Stimulated activated CD4-positive, alpha-beta T cell treated with anti-CD3 and anti-CD28 coated beads, Interleukin-4, amount 100 ng/mL, for 4 hours (primary cell): ENCODE measurements around the gene COMMD7.
"Not testable (repeated sequence)": the region's sequence is repeated elsewhere in the genome, so short reads cannot be mapped to it uniquely, and the experiment has no call there.

Source experiments
- DNase-seq, 2 experiments: peaks; one replicate each; pipeline ENCODE4 v3.0.0-alpha.2; 2020

The COMMD7 gene

DNA sequence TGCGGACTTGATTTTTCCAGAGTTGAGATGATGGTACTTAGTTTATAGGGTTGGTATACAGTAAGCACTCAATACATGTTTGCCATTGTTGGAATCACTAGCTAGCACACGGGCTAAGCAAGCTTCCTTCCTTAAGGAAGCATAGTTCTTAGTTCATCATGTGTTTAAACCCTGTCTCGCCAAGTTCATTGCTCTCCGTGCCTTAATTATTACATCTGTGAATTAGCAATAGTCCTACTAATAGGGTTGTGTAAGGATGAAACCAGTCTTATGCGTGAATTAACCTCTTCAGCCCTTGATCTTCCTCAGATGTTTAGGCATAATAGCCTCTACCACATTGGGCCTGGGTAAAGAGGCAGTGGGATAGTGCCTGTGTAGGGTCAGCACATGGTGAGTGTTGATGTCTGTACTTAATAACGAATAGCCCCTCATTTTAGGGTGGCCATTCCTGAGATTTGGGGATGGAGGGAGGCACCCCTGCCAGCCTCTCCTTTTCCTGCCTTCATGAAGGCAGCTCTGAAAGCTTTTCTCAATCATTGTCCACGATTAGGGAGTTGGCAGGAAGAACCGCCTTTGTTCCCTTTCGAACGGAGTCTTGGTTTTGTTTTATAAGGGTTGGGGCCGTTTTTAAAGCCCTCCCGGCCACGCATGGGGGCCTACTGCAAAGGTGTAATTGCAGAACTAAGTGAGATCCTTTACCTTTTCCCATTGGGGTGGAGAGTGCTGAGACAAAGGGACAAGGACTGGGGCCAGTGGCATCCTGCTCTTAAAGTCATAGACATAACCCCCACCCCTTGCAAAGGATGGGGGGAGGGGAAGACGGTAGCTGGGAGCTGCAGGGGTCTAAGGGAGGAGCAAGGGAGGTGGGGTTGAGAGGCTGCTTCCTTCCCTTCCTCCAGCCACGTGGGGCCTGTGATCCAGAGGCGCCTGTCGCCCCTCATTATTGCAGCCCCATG is 21.0 kb upstream of the COMMD7 start:
- no peak for DNase-seq

- no peak for DNase-seq
Measured at GRCh38 chr20:32763202-32764004, 20.1 kb upstream of the COMMD7 start.

DNA sequence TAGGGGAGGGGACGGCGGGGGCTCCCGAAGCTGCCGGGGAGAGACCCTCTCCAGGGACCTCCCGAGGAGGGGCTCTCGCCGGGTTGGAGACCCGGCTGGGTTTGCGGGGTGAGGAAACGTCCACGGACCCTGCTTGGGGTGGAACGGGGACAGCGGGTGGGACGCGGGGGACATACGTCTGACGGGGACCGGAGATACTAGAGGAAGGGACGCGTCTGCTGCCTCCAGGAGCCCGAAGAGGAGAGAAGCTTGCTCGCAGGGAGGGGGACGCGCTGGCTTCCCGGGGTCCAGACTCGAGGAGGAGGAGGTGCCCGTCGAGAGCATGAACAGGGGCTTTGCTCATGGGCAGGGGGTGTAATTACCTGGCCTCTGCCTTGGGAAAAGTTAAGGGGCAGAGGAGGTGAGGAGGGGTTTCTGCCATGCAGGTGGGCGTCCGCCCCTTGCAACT is 19.5 kb upstream of the COMMD7 start:
- no peak for DNase-seq

DNA sequence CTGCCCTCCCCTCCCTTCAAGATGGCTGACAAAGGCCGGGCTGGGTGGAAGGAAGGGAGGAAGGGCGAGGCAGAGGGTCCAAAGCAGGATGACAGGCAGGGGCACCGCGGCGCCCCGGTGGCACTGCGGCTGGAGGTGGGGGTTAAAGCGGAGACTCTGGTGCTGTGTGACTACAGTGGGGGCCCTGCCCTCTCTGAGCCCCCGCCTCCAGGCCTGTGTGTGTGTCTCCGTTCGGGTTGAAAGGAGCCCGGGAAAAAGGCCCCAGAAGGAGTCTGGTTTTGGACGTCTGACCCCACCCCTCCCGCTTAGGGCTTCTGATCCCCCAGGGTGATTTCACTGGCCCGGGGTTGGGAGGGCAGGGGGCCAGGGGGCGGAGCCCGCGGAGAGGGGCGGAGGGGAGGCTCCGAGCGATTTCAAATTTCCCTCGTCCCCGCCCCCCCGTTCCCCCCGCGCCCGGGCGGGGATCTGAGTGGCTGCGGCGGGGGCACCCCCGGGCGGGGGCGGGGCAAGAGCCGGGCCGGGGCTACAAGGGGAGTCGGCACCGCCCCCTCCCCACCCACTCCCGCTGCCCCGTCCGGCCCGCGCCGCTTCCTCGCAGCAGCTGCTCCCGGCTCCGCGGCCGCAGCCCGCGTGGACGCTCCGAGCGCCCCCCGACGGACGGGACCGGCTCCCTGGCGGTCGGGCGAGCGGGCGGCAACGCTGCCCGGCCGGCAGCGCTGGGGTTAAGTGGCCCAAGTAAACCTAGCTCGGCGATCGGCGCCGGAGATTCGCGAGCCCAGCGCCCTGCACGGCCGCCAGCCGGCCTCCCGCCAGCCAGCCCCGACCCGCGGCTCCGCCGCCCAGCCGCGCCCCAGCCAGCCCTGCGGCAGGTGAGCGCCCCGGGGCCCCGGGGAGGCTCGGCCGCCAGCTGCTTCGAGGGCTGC is 18.8 kb upstream of the COMMD7 start, which contains the start of gene DNMT3B:
DNMT3B (plus strand) TSS at position 555 of the 923 bp plus-strand sequence. CDS start 17,939 bp downstream, outside the sequence.
- DNase-seq: peak; percentile 68 to 73

DNA sequence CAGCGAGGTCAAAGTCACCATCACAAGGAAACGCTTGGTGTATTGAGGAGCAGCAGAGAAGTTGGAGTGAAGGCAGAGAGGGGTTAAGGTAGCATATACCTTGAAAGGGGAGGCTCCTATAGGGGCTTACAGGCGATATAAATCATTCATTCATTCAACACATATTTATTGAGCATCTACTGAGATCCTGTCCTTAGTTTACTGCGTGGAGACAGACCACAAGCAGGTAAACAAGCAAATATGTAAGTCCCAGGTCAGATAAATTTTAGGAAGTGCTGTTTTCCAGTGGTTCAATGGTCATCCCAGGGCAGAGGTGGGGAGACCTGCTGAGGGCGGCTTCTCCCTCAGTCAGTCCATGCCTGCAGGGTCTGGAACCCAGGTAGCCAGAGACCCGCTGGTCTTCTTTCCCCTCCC is 18.2 kb upstream of the COMMD7 start:
- no peak for DNase-seq

- no peak for DNase-seq
Measured at GRCh38 chr20:32756156-32756555, 12.9 kb upstream of the COMMD7 start.

GRCh38 chr20:32753731-32754130 is 10.5 kb upstream of the COMMD7 start:
- no peak for DNase-seq

DNA sequence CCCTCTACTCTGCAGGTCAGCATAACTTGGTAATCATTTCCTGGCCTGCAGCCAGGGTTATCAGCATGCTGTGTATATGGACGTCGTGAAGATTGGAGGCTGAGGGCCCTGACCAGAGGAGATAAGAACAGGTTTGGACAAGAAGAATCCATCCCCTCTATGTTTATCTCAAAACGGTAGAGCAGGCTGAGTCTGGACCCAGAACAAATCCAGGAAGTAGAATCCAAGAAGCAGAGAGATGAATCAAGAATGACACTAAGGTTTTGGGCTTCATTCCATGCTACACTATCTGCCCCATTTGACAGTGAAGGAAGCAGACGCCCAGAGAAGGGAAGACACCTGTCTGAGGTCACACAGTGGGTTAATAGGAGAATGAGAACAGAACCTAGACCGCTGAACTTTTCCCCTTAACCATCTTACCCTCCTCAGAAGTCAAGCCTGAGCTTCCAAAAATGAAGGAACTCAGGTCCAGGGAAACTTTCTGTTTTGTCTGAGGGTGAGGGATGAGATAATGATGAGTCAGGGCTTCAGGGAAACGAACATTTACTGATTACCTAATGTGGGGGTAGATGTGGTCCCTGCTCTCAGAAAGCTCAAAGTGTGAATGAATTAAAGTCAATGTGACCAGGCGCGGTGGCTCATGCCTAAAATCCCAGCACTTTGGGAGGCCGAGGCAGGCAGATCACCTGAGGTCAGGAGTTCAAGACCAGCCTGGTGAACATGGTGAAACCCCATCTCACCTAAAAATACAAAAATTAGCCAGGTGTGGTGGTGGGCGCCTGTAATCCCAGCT is 9.4 kb upstream of the COMMD7 start:
- no peak for DNase-seq

DNA sequence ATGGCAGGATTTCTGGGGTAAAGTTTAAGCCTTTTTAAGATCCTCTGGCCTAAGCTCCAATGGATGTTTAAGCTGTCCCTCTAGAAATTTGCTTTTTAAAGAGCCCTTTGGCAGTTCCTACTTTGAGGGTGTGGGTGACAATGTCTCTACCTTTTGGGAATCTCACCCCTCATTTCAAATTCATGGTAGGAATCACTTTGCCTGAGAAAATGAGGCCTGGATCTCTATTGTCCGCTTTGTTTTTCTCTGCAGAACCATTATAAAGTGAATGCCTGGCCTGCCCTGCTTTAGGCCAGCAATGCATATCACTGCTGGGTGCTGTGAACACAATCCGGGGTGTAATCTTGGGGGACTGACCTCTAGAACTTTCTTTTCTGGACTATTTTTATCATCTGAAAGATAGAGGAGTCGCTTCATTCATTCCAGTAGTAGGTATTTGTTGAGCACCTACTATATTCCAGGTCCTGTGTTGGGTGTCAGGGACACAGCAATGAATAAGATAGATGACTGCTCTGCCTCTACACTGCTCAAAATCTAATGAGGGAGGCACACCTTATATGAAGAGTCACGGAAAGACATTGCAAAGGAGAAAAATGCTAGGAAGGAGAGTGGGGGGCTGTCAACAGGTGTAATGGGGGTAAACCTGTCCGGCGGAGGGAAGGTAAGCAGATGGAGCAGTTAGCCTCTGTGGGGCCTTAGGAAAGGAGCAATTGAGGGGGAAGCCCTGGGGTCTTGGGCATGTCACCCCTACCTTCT is 8.6 kb upstream of the COMMD7 start:
- no peak for DNase-seq

GRCh38 chr20:32751293-32751692 is 8.0 kb upstream of the COMMD7 start:
- no peak for DNase-seq

- no peak for DNase-seq
Measured at GRCh38 chr20:32749914-32750637, 6.8 kb upstream of the COMMD7 start.

GRCh38 chr20:32742322-32743236 is 688 bp downstream of the COMMD7 start:
- no peak for DNase-seq

DNA sequence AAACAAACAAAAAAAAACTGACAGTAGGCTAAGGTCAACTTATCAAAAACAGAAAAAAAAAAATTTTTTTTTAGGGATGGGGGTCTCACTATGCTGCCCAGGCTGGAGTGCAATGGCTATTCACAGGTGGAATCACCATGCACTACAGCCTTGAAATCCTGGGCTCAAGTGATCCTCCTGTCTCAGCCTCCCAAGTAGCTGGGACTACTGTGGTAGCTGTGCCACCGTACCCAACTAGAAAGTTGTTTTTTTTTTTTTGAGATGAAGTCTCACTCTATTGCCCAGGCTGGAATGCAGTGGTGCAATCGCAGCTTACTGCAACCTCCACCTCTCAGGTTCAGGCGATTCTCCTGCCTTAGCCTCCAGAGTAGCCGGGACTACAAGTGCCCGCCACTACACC is 2.1 kb downstream of the COMMD7 start:
- no peak for DNase-seq

DNA sequence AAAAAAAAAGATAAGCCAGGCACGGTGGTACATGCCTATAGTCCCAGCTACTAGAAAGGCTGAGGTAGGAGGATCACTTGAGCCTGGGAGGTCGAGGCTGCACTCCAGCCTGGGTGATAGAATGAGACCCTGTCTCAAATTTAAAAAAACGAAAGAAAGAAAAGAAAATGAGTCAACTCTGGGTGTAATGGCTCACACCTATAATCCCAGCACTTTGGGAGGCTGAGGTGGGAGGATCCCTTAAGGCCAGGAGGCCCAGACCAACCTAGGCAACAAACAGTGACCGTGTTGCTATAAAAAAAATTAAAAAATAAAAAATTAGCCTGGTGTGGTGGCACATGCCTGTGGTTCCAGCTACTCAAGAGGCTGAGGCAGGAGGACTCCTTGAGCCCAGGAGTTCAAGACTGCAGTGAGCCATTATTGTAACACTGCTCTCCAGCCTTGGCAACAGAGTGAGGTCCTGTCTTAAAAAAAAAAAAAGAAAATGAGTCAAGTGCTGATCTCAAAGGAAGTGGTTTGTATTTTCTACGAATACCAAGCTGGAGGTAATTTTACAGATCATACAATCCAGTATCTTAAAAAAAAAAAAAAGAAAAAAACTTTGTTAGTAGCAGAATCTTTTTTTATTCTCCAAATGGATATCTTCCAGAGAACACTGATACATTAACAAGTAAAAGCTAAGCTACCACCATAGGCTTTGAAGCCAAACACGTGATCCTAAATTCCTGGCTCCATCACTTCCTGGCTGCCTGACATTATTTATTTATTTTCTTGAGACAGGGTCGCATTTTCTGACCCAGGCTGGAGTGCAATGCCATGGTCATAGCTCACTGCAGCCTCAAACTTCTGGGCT is 5.7 kb downstream of the COMMD7 start:
- DNase-seq: peak in 1 of 2 experiments; percentile 36

DNA sequence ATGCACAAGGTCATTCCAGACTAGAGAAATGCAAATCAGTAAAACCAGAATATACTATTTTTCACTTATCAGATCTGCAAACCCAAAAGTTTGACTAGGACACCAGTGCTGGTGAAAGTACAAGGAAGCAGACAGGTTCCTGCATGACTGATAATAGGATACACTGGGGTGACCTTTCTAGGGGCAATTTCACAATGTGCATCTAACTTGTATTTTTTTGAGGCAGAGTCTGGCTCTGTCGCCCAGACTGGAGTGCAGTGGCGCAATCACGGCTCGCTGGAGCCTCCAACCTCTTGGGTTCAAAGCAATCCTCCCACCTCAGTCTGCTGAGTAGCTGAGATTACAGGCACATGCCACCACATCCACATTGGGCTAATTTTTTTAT is 11.4 kb downstream of the COMMD7 start:
- no peak for DNase-seq

- not testable (repeated sequence) for DNase-seq
Measured at GRCh38 chr20:32729334-32729733, 13.9 kb downstream of the COMMD7 start.

DNA sequence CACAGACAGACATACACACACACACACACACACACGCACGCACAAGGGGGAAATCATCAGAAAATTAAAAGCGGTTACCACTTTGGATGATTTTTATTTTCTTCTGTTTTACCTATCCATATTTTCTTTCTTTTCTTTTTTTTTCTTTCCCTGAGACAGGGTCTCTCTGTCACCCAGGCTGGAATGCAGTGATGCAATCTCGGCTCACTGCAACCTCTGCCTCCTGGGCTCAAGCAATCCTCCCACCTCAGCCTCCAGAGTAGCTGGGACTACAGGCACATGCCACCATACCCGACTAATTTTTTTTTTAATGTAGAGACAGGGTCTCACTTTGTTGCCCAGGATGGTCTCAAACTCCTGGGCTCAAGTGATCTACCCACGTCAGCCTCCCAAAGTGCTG is 14.8 kb downstream of the COMMD7 start:
- DNase-seq: not testable (repeated sequence)

- no peak for DNase-seq
Measured at GRCh38 chr20:32727683-32728082, 15.6 kb downstream of the COMMD7 start.
